Measurements from ENCODE around the gene ZBTB20.

ZBTB20 gene

DNA sequence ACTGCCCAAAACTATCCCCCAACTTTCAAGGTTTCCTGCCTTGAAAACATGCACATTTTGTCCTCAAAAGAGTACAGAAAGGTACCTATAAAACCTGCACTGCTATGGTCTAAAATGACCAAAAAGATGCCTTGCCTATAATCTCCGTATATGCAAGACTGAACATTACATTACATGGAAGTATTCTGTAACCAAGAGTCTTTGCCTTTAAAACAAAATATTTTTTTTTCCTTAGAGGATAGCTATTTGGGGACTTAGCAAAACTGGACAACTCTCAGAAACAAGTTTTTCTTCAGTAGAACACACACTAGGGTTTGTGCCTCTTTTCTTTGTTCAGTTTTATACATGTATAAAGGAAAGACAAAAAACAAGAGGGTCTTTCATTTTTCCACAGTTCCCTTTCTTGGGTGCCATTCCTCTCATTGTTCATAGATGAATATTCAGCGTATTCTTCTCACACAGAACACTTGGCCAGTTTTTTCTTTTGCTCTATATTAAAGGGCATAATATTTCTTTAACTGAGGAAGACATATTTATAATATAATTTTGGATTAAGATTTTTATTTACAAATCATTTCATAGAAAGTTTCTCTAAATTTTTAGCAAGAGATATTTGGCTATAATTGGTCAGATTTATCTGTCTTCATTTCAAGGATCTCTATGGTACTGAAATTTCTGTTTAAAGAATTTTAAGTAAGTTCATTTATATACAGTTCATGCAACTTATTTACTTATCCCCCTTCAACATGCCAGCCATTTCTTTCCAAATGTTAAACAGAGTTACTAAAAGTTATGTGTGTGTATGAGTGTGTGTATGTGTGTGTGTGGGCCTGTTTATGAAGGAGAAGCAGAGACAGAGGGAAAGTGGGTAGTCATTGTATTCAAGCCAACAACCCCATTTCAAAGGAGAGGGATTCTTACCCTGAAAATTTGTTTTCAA is 142.6 kb downstream of the ZBTB20 start:
- TF ChIP-seq, protein P1, sequence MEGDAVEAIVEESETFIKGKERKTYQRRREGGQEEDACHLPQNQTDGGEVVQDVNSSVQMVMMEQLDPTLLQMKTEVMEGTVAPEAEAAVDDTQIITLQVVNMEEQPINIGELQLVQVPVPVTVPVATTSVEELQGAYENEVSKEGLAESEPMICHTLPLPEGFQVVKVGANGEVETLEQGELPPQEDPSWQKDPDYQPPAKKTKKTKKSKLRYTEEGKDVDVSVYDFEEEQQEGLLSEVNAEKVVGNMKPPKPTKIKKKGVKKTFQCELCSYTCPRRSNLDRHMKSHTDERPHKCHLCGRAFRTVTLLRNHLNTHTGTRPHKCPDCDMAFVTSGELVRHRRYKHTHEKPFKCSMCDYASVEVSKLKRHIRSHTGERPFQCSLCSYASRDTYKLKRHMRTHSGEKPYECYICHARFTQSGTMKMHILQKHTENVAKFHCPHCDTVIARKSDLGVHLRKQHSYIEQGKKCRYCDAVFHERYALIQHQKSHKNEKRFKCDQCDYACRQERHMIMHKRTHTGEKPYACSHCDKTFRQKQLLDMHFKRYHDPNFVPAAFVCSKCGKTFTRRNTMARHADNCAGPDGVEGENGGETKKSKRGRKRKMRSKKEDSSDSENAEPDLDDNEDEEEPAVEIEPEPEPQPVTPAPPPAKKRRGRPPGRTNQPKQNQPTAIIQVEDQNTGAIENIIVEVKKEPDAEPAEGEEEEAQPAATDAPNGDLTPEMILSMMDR (IDR thresholded peaks at IDR 0.05; ENCODE audit: low read depth, low read length, missing control alignments) = no peak
- no peak overlapping the region for H3K4me3 ChIP-seq (replicated peaks; ENCODE audit: low read depth, low read length)
- no peak for DNase-seq (ENCODE audit: extremely low read depth, low read depth)

DNA sequence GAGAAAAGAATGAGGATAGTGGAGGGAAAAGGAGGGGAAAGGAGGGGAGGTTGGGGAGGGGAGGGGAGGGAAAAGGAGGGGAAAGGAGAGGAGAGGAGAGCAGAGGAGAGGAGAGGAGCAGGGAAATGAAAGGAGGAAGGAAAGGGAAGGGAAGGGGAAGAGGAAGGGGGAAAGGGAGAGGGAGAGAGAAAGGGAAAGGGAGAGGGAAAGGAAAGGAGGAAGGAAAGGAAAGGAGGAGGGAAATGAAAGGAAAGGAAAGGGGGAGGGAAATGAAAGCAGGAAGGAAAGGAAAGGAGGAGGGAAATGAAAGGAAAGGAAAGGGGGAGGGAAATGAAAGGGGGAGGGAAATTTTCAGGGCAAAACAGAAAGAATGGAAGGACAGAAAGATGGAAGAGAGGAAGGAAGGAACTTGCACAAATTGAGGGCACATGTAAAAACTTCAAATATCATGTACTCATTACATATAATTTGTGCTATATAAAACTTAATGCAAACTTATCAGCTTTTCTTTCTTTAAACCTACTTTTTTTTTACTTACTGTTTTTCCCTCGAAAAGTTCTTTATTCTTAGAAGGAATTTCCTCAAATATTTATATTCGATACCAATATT is 148.0 kb downstream of the ZBTB20 start:
- no peak for DNase-seq (ENCODE audit: extremely low read depth, low read depth)
- TF ChIP-seq, protein P1 (IDR thresholded peaks at IDR 0.05; ENCODE audit: low read depth, low read length, missing control alignments) = no peak
- H3K4me3 ChIP-seq (replicated peaks; ENCODE audit: low read depth, low read length) = no peak overlapping the region

DNA sequence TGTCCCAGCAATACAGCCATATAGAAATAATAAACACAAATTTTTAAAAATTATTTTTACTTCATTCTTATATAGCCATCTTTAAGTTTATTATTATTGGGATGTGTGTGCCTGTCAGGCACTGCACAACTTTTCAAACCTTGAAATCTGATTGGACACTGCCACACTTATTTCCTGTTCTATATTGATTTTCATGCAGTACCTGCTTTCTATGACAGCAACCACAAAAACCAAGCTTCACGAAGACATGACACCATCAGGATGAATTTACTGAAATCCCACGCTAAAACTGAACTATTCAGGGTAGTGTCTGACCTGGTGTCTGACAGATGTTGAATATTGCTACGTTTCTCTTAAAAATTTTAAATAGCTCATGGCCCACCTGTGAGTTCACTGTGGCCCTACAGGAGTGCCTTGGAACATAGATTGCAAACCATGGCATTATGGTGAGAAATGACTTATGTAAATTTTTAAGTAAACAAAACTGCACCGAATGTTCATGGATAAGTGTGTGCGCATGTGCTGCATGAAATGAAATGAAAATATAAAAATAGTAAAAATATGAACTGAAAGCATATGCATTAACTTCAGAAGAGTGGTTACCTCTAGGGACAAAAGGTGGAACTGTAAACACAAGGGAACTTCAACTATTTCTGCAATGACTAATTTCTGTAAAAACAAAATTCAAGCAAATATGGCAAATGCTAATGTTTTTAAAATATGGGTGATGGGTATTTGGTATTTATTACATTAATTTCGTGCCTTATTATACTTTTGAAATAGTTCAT is 152.3 kb downstream of the ZBTB20 start:
- DNase-seq (ENCODE audit: extremely low read depth, low read depth) = no peak
- no peak overlapping the region for H3K4me3 ChIP-seq (replicated peaks; ENCODE audit: low read depth, low read length)
- TF ChIP-seq, protein P1 (IDR thresholded peaks at IDR 0.05; ENCODE audit: low read depth, low read length, missing control alignments) = no peak

DNA sequence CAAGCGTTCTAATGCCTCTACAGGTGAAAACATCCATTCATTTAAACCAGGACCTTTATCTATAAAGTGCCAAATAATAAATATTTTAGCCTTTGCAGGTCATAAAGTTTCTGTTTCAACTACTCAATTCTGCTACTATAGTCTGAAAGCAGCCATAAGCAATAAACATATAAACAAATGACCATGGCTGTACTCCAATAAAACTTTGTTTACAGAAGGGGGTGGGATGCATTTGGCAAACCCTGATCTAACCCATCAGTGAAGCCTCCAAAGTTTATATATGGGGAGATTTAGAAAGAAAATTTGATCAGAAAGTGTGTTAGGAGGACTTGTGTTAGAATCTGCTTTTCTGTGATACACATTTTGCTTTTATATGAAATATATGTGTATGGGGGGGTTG is 161.3 kb downstream of the ZBTB20 start:
- H3K4me3 ChIP-seq (replicated peaks; ENCODE audit: low read depth, low read length) = no peak overlapping the region
- TF ChIP-seq, protein P1 (IDR thresholded peaks at IDR 0.05; ENCODE audit: low read depth, low read length, missing control alignments) = no peak
- no peak for DNase-seq (ENCODE audit: extremely low read depth, low read depth)

DNA sequence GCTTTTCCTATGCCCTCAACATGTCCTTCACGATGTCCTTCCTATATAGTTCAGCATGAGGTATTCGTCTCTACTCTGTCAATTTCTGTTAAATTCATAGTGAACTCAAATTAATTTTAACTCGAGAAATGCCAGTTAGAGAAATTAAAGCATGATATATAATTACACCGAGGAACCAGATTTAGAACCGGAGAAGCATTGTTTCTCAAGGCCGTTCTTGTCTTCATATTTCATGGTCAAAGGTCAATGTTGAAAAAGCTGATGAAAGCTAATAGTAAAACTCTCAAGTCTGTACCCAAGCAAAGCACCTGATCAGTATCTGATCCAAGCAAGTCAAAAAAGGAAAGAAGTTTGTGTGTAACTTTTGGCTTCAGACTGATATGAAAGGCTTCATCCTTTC is 163.8 kb downstream of the ZBTB20 start:
- TF ChIP-seq, protein P1 (IDR thresholded peaks at IDR 0.05; ENCODE audit: low read depth, low read length, missing control alignments) = no peak
- no peak overlapping the region for H3K4me3 ChIP-seq (replicated peaks; ENCODE audit: low read depth, low read length)
- no peak for DNase-seq (ENCODE audit: extremely low read depth, low read depth)

DNA sequence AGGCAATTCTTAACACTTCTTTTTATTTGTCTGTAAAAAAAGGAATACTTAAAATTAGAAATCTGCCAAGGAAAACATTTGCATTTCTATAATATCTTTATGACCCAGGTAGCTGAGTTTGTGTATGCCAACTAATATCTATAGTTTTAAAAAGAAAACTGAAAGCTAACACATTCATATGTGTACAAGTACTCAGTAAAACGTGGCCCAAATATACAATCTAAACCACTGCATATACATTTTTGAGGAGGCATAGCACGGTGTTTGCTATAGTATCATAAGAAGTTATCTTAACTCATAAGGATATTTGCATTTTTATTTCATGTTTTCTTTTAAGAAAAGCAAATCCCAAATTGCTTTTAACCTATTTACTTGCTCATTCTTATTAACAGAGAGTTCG is 172.7 kb downstream of the ZBTB20 start:
- H3K4me3 ChIP-seq (replicated peaks; ENCODE audit: low read depth, low read length) = no peak overlapping the region
- no peak for DNase-seq (ENCODE audit: extremely low read depth, low read depth)
- TF ChIP-seq, protein P1 (IDR thresholded peaks at IDR 0.05; ENCODE audit: low read depth, low read length, missing control alignments) = no peak

Measured in HFF-Myc (cell line).